VCaP (cell line): ENCODE results near the gene HLA-DMB.

Source experiments
- H3K27ac ChIP-seq: fragments of 450-650 bp; 2 replicates; pipeline ENCODE4 v1.5.1; 2017
- TF ChIP-seq, protein P1 (sequence below): fragments of 450-650 bp; conservative IDR thresholded peaks from 2 replicates; pipeline ENCODE4 v1.5.1; 2017; ENCODE audit warnings: mild to moderate bottlenecking, moderate library complexity

HLA-DMB gene

DNA sequence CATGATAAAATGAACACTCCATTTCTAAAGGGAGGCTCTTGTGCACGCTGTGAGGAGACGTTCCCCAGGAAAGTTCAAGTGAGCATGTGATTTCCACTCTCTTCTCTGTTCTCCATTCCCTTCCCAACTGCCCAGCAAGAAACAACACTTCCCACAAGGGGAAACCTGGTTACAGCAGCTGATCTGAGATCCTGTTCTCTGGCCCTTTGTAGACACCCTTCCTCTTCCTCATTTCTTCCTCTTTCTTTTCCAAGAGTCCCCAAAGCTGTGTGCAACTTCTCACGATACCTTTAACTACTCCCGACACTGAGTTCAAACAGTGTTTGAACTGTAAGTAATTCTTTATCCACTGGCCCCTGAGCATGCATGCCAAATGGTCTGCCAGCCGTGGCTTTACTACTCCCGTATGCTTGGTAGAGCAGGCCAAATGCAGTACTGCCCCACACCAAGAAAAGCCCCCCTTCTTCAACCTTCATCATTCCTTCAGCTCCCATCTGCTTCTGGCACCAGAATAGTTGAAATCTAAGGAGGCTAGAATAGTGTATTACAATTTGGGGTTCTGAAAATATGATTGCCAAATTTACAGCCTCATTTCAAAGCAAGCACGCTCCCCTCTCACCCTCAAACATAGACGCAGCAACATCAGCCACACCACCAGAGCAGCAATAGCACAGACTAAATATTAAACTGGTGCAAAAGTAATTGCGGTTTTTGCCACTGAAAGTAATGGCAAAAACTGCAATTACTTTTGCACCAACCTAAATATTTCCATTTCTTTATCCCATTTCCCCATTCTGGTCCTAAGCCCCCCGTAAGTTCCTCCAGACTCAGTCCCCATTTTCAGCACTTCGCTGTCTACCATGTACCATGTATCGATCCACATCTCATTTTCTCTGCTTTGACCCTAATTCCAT lies 4.3 kb downstream of the HLA-DMB start:
- TF ChIP-seq, protein P1, sequence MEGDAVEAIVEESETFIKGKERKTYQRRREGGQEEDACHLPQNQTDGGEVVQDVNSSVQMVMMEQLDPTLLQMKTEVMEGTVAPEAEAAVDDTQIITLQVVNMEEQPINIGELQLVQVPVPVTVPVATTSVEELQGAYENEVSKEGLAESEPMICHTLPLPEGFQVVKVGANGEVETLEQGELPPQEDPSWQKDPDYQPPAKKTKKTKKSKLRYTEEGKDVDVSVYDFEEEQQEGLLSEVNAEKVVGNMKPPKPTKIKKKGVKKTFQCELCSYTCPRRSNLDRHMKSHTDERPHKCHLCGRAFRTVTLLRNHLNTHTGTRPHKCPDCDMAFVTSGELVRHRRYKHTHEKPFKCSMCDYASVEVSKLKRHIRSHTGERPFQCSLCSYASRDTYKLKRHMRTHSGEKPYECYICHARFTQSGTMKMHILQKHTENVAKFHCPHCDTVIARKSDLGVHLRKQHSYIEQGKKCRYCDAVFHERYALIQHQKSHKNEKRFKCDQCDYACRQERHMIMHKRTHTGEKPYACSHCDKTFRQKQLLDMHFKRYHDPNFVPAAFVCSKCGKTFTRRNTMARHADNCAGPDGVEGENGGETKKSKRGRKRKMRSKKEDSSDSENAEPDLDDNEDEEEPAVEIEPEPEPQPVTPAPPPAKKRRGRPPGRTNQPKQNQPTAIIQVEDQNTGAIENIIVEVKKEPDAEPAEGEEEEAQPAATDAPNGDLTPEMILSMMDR = no peak
- H3K27ac ChIP-seq = no peak overlapping the region

DNA sequence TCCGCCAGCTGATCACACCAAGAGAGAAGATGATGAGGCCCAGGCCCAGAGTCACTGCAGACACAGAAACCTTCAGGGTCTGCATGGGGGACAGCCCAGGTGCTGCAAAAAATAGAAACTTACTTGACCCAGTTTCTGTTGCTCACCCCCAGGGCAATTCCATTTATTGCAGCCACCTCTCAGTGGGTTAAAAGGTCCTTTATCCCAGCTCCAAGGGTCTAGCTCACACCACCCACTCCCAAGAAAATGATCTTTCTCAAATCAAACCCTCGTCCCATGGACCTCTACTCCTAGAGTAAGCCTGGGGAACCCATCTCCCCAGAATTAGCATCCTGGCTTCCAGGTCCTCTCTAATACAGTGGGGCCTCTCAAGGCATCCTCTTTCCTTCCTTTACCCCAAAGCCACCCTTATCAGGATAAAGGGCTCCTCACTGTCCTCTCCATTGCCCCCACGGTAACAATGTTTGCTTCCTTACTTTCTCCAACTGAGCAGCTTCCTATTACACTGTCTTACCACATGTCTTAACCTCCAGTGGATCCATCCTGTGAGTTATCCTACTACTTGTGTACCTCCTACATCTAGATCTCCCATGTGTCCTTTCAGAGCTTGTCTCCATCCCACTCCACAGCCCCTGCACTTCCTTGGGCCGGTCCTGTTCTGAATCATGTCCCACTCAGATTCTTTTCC lies 5.1 kb downstream of the HLA-DMB start:
- TF ChIP-seq, protein P1 = no peak
- no peak overlapping the region for H3K27ac ChIP-seq

DNA sequence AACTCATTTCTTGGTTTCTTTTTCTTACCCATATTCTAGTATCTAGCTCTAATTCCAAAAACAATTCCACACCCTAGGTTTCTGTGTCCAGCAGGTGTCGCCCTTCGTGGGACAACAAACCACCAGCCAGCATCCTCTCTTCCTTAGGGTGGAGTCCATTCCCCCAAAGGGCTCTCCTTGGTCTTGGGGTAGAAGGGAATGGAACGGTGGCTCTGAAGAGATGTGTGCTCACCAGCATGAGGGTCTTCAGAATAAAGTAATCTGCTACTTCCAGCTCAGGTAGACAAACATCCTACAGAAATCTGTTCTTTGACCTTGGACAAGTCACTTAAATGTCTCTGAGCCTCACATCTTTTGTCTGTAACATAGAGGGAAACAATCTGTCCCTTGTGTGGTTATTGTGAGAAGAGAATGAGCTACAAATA lies 7.2 kb downstream of the HLA-DMB start:
- peak overlapping the region; percentile 43; the same call in 1 of the 2 replicates for H3K27ac ChIP-seq

DNA sequence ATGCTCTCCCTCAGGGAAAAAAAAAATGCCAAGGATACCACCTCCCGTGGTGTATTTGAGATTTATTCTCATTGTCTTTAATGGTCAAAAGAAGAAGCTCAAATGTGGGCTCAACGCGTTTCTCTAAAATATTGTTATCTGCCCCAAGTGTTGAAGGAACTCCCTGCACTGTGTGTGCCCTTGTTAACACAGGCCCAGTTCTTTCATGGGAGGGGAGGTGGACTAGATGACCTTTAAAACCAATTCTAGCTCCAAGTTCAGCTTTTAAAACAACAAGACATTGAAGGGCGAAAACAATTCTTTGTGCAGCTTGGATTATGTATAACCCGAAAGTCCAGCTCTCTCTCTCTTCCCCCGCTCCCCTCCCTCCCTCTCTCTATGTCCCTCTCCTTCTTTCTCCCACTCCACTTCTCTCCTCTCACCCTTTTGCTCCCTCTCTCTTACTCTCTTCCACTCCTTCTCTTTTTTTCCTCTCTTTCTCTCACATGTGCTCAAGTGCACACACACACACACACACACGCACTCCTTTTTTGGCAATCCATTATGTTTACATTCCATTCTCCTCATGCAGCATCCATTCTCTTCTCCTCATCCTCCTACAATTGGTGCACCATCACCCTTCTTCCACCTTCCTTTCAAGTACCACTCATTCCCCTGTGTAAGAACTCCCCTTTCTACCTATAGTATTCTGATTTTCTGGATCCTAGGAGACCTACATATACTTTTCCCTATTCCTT lies 8.5 kb downstream of the HLA-DMB start:
- TF ChIP-seq, protein P1 = no peak
- H3K27ac ChIP-seq = peak overlapping the region; percentile 43

More for the DNA sequence above, 7.2 kb downstream of the HLA-DMB start:
- TF ChIP-seq, protein P1 = peak; percentile 83

DNA sequence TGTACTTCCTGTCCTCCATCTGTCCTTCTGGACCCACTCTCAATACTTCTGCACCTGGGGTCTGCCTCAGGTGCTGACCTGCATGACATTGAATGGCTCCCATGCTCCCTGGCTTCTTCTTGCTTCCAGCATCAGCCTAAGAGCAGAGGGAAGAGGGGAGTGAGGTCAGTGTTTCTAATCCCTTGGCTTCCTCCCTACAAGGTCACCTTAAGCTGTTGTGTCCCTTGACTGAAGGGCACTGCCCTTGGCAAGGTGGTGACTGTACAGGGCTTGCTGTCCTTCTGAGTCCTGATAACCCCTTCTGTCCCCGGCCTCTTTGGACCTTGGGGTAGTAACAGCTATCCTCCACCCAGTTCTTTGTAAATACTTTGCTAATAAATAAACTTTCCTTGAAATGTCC lies 9.6 kb downstream of the HLA-DMB start:
- H3K27ac ChIP-seq = peak overlapping the region; percentile 43; the same call in 1 of the 2 replicates
- TF ChIP-seq, protein P1 = no peak

DNA sequence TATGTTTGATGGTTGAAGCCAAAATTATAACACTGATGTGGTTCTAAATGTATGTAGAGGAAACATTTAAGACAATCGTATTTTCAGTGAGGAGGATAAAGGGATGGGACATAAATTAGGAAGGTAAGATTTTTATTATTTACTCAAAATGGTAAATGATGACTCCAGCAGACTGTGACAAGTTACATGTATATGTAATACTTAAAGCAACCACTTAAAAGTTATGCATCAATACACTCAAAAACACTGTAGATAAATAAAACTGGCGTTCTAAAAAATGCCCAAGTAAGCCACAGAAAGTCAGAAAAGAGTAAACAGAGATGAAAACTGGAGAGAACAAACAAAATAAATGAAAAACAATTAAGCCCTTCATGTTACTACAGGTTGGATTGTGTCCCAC lies 18.7 kb downstream of the HLA-DMB start:
- TF ChIP-seq, protein P1 = no peak
- peak overlapping the region; percentile 96 for H3K27ac ChIP-seq

DNA sequence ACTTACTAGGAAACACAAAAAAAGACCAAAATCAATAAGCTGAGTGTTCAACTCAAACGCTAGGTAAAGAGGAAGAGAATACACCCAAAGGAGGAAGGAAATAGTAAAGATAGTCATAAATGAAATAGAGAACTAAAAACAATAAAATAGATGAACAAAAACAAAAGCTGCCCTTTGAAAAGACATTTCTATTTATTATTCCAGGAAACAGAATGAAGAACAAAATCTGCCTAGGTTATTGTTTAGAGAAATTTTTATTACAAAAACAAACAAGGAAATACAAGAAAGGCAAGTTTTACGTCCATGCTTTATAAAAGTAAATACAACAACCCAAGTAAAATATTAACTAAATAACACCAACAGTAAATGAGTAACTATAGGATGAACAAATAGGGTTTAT lies 20.1 kb downstream of the HLA-DMB start:
- TF ChIP-seq, protein P1 = no peak
- peak overlapping the region; percentile 96 for H3K27ac ChIP-seq
